CD14-positive monocyte (primary cell): Measurements from ENCODE around the gene DES. TPM values are rescaled to one million over a fixed set of nuclear protein-coding genes. Genes with fewer than 3 reads are reported as not detected.

Source experiments
- DNase-seq, 3 donors: peaks; one replicate each; pipeline ENCODE4 v3.0.0-alpha.2; 2011 to 2022
- H2AFZ ChIP-seq: 2 replicates; pipeline ENCODE4 v1.6.0; 2012; ENCODE audit warnings: mild to moderate bottlenecking, low read depth, low read length, inconsistent platforms; ENCODE audit not compliant: insufficient read depth, poor library complexity, severe bottlenecking
- H3K27ac ChIP-seq, 2 donors: 1 replicate in 1 of 2; 2 replicates in 1 of 2; pipeline ENCODE4 v1.5.1; 2012 to 2013; ENCODE audit warnings: low read length in 2 of 2, control low read depth in 1 of 2, inconsistent platforms in 1 of 2, low read depth in 1 of 2, mild to moderate bottlenecking in 1 of 2
- H3K27me3 ChIP-seq, 2 donors: one replicate each; pipeline versions ENCODE4 v1.6.0 to v1.6.1; 2011 to 2013; ENCODE audit warnings: low read length in 2 of 2; ENCODE audit not compliant: control insufficient read depth in 2 of 2, insufficient read depth in 2 of 2
- H3K36me3 ChIP-seq, 2 donors: replicated peaks in 1 of 2; 1 replicate in 1 of 2; 2 replicates in 1 of 2; pipeline versions ENCODE4 v1.5.1 to v1.6.1; 2012 to 2013; ENCODE audit warnings: low read length in 2 of 2, control low read depth in 1 of 2, inconsistent platforms in 1 of 2, mild to moderate bottlenecking in 1 of 2; ENCODE audit not compliant: insufficient read depth in 2 of 2, control insufficient read depth in 1 of 2
- H3K4me1 ChIP-seq, 2 donors: 1 replicate in 1 of 2; 2 replicates in 1 of 2; pipeline versions ENCODE4 v1.5.1 to v1.6.1; 2012 to 2013; ENCODE audit warnings: low read length in 2 of 2, control low read depth in 1 of 2, inconsistent platforms in 1 of 2, mild to moderate bottlenecking in 1 of 2, moderate library complexity in 1 of 2; ENCODE audit not compliant: insufficient read depth in 2 of 2, control insufficient read depth in 1 of 2
- H3K4me2 ChIP-seq: replicated peaks from 2 replicates; pipeline ENCODE3; 2012; ENCODE audit warnings: low read length, moderate library complexity, mild to moderate bottlenecking; ENCODE audit not compliant: poor library complexity, severe bottlenecking; ENCODE audit errors: extremely low read depth
- H3K4me3 ChIP-seq, 3 experiments: fragments of 200-600 bp in 1 of 3; sonication (generic) in 1 of 3; replicated peaks in 1 of 3; 1 replicate in 2 of 3; 2 replicates in 1 of 3; pipeline ENCODE4 v1.5.1; 2011 to 2013; ENCODE audit warnings: low read length in 3 of 3, mild to moderate bottlenecking in 3 of 3, control low read depth in 2 of 3, low read depth in 2 of 3, inconsistent platforms in 1 of 3, moderate library complexity in 1 of 3
- H3K79me2 ChIP-seq: 2 replicates; pipeline ENCODE4 v1.6.0; 2012; ENCODE audit warnings: mild to moderate bottlenecking, control low read depth, inconsistent platforms, low read length, moderate library complexity; ENCODE audit not compliant: insufficient read depth
- H3K9ac ChIP-seq: 2 replicates; pipeline ENCODE4 v1.6.0; 2017; ENCODE audit warnings: low read length, mild to moderate bottlenecking; ENCODE audit not compliant: insufficient read depth, poor library complexity, severe bottlenecking
- H3K9me3 ChIP-seq, 2 donors: replicated peaks in 1 of 2; 1 replicate in 1 of 2; 2 replicates in 1 of 2; pipeline versions ENCODE4 v1.5.1 to v1.6.1; 2012 to 2013; ENCODE audit warnings: low read length in 2 of 2, control low read depth in 1 of 2; ENCODE audit not compliant: control insufficient read depth in 1 of 2, insufficient read depth in 1 of 2
- H4K20me1 ChIP-seq: 2 replicates; pipeline ENCODE4 v1.6.0; 2012; ENCODE audit warnings: mild to moderate bottlenecking, low read length, control low read depth, moderate library complexity; ENCODE audit not compliant: insufficient read depth
- H3K27ac Mint-ChIP-seq, 7 donors: one replicate each; pipeline ENCODE4 v1.8.0; 2020; ENCODE audit warnings: mild to moderate bottlenecking in 7 of 7, mixed read lengths in 7 of 7, moderate library complexity in 6 of 7, inconsistent platforms in 2 of 7
- H3K27me3 Mint-ChIP-seq, 3 donors: one replicate each; pipeline ENCODE4 v1.8.0; 2021 to 2022; ENCODE audit warnings: low read depth in 3 of 3, mild to moderate bottlenecking in 3 of 3, mixed read lengths in 3 of 3, moderate library complexity in 3 of 3, inconsistent platforms in 1 of 3
- H3K36me3 Mint-ChIP-seq, 2 donors: one replicate each; pipeline ENCODE4 v1.8.0; 2020; ENCODE audit warnings: mixed read lengths in 2 of 2, inconsistent platforms in 1 of 2, mild to moderate bottlenecking in 1 of 2
- H3K4me1 Mint-ChIP-seq: one replicate; pipeline ENCODE4 v1.8.0; 2020; ENCODE audit warnings: mild to moderate bottlenecking, mixed read lengths
- H3K4me3 Mint-ChIP-seq, 2 donors: one replicate each; pipeline ENCODE4 v1.8.0; 2020; ENCODE audit warnings: mild to moderate bottlenecking in 2 of 2, mixed read lengths in 2 of 2, moderate library complexity in 1 of 2
- H3K9me3 Mint-ChIP-seq, 7 donors: one replicate each; pipeline ENCODE4 v1.8.0; 2020 to 2022; ENCODE audit warnings: mixed read lengths in 7 of 7, mild to moderate bottlenecking in 6 of 7, moderate library complexity in 6 of 7, inconsistent platforms in 2 of 7
- CTCF ChIP-seq: fragments of 200-600 bp; IDR thresholded peaks from one replicate; pipeline ENCODE4 v1.8.0; 2022; ENCODE audit warnings: antibody characterized with exemption, mild to moderate bottlenecking
- WGBS: methylation state at CpG from one replicate; pipeline ENCODE4 v1.1.5; 2013; ENCODE audit warnings: missing lambda C conversion rate; ENCODE audit not compliant: insufficient coverage; 5-methylcytosine and 5-hydroxymethylcytosine counted together
- intact Hi-C, 2 donors: fragments of 100-400 bp; cut with micrococcal nuclease; formaldehyde crosslinking; loops; one replicate each; pipeline versions ENCODE4 v1.15.0 to v1.15.1; 2023
- polyA plus RNA-seq, 3 donors: library from polyadenylated mRNA; depleted of rRNA in 1 of 3; unstranded in 2 of 3; stranded (reverse) in 1 of 3; fragments of 300-500 nt in 2 of 3; fragments of >200 nt in 1 of 3; fragmentation: Illumina TruSeq in 2 of 3; gene quantifications; 1 replicate in 2 of 3; 2 replicates in 1 of 3; pipeline ENCODE4 v1.2.3, GENCODE V29; 2012 to 2021

Gene DES
- polyA plus RNA-seq, 3 donors = 2.4 to 4.0 (median 2.4) TPM

GRCh38 chr2:219457784-219458369 is 39.7 kb downstream of the DES start:
- intact Hi-C loops = loop anchor here in 1 of 2 donors (5.0 kb wide), 1 partner anchor 74 kb away; no protein-coding TSS in a partner anchor
- Mint-ChIP-seq H3K4me1 (peaks cover 8% of the 10 kb centered on the region), H3K36me3 (no peaks in the 10 kb centered on the region), H3K9me3 (no peaks in the 10 kb centered on the region), H3K27ac (peak overlapping the region in 1 of 7 donors; percentile 81), H3K27me3 (peaks cover 7 to 11% (median 9%) of the 10 kb centered on the region in 3 donors), H3K4me3 (no peak overlapping the region)
- Histone ChIP-seq H3K9me3 (no peaks in the 10 kb centered on the region), H3K4me2 (no peak overlapping the region), H3K4me3 (no peak overlapping the region), H2AFZ (no peak overlapping the region), H3K4me1 (peaks cover 0 to 6% of the 10 kb centered on the region in 2 donors), H3K79me2 (no peaks in the 10 kb centered on the region), H3K27ac (no peak overlapping the region), H4K20me1 (no peaks in the 10 kb centered on the region), H3K36me3 (no peaks in the 10 kb centered on the region), H3K27me3 (peaks cover 0 to 4% of the 10 kb centered on the region in 2 donors), H3K9ac (no peak overlapping the region)
- TF ChIP-seq CTCF = no peak
- no peak for DNase-seq
- 67% methylated on average over 3 of the region's 5 CpGs for WGBS

GRCh38 chr2:219458996-219459395 is 40.8 kb downstream of the DES start:
- no peak for DNase-seq
- H4K20me1 ChIP-seq = no peaks in the 10 kb centered on the region
- H3K79me2 ChIP-seq = no peaks in the 10 kb centered on the region
- no peak overlapping the region for H3K27ac ChIP-seq
- no peak overlapping the region for H3K4me2 ChIP-seq
- no peak for TF ChIP-seq CTCF
- H3K9me3 Mint-ChIP-seq = no peaks in the 10 kb centered on the region
- H3K27me3 ChIP-seq = no peaks in the 10 kb centered on the region
- no peak overlapping the region for H3K27ac Mint-ChIP-seq
- 96% methylated on average over 8 of the region's 8 CpGs for WGBS
- H2AFZ ChIP-seq = no peak overlapping the region
- intact Hi-C loops = loop anchor here in 1 of 2 donors (5.0 kb wide), 1 partner anchor 73 kb away; no protein-coding TSS in a partner anchor
- H3K4me3 ChIP-seq = no peak overlapping the region
- peaks cover 8% of the 10 kb centered on the region for H3K4me1 Mint-ChIP-seq
- H3K4me1 ChIP-seq = peaks cover 0 to 6% of the 10 kb centered on the region in 2 donors
- no peaks in the 10 kb centered on the region for H3K36me3 Mint-ChIP-seq
- H3K4me3 Mint-ChIP-seq = no peak overlapping the region
- H3K27me3 Mint-ChIP-seq = peaks cover 2 to 8% (median 4%) of the 10 kb centered on the region in 3 donors
- H3K9ac ChIP-seq = no peak overlapping the region
- H3K36me3 ChIP-seq = no peaks in the 10 kb centered on the region
- H3K9me3 ChIP-seq = no peaks in the 10 kb centered on the region
